CD4-positive, alpha-beta T cell treated with Interleukin-4 for 4 hours (primary cell): Measurements from ENCODE around the gene MYO18B.
"Not testable (repeated sequence)": the region's sequence is repeated elsewhere in the genome, so short reads cannot be mapped to it uniquely, and the experiment has no call there.

Source experiments
- DNase-seq: peaks from one replicate; pipeline ENCODE4 v3.0.0-alpha.2; 2020

Gene MYO18B

GRCh38 chr22:25959818-25960774 is 218.1 kb downstream of the MYO18B start:
- DNase-seq = no peak

GRCh38 chr22:25961699-25962098 is 219.7 kb downstream of the MYO18B start:
- DNase-seq = no peak

- DNase-seq = no peak
Observed at GRCh38 chr22:25962711-25963110, 220.7 kb downstream of the MYO18B start.

GRCh38 chr22:25964961-25965730 is 223.2 kb downstream of the MYO18B start:
- no peak for DNase-seq

- no peak for DNase-seq
Observed at GRCh38 chr22:25966448-25966913, 224.5 kb downstream of the MYO18B start.

- no peak for DNase-seq
Observed at GRCh38 chr22:25969286-25969685, 227.3 kb downstream of the MYO18B start.

- DNase-seq = no peak
Observed at GRCh38 chr22:25969901-25970300, 227.9 kb downstream of the MYO18B start.

GRCh38 chr22:25970374-25970911 is 228.5 kb downstream of the MYO18B start:
- DNase-seq = no peak

- DNase-seq = no peak
Observed at GRCh38 chr22:25970999-25971811, 229.2 kb downstream of the MYO18B start.

GRCh38 chr22:25972397-25972796 is 230.4 kb downstream of the MYO18B start:
- no peak for DNase-seq

GRCh38 chr22:25976356-25976755 is 234.4 kb downstream of the MYO18B start:
- no peak for DNase-seq

GRCh38 chr22:25979968-25980367 is 238.0 kb downstream of the MYO18B start:
- no peak for DNase-seq

GRCh38 chr22:25984911-25985310 is 242.9 kb downstream of the MYO18B start:
- not testable (repeated sequence) for DNase-seq

- no peak for DNase-seq
Observed at GRCh38 chr22:25987948-25988347, 246.0 kb downstream of the MYO18B start.

- DNase-seq = no peak
Observed at GRCh38 chr22:25990940-25991339, 249.0 kb downstream of the MYO18B start.

- no peak for DNase-seq
Observed at GRCh38 chr22:25992331-25992730, 250.3 kb downstream of the MYO18B start.

GRCh38 chr22:25996669-25997068 is 254.7 kb downstream of the MYO18B start:
- no peak for DNase-seq

- DNase-seq = no peak
Observed at GRCh38 chr22:25997886-25998775, 256.1 kb downstream of the MYO18B start.

GRCh38 chr22:26002456-26002855 is 260.5 kb downstream of the MYO18B start:
- DNase-seq = no peak

- DNase-seq = no peak
Observed at GRCh38 chr22:26004477-26004876, 262.5 kb downstream of the MYO18B start.

GRCh38 chr22:26008587-26008986 is 266.6 kb downstream of the MYO18B start:
- DNase-seq = no peak
